Endothelial cell of umbilical vein (primary cell): Measurements from ENCODE around the gene EFR3B. TPM values are rescaled to one million over a fixed set of nuclear protein-coding genes. Genes with fewer than 3 reads are reported as not detected.
A peak's percentile ranks its signal among the peaks of the same experiment; 100 is the strongest.

Experiments
- BruUV-seq: library from RNA; stranded (reverse); fragments of 400-500 nt; replicated peaks from 2 replicates; lab custom pipeline; 2021; lab: Mats Ljungman, UMichigan
- CTCF ChIA-PET: fragments of 300-600, 350-600 bp; sonication (Branson Sonifier 250); formaldehyde crosslinking; loops from one replicate; lab custom pipeline; 2021; ENCODE audit warnings: antibody characterized with exemption, inconsistent platforms; lab: Charles Lee
- POLR2A ChIA-PET: fragments of 300-600, 350-600 bp; sonication (Branson Sonifier 250); formaldehyde crosslinking; loops from one replicate; lab custom pipeline; 2021; ENCODE audit warnings: antibody characterized with exemption, inconsistent platforms; lab: Charles Lee
- DNase-seq: peaks from one replicate; pipeline ENCODE4 v3.0.0-alpha.2; 2011; ENCODE audit warnings: low read depth, low spot score
- FAIRE-seq: peaks from 2 replicates; lab custom pipeline; 2011; peaks lifted over from hg19 to GRCh38; lab: Jason Lieb, UNC
- H2AFZ ChIP-seq: 2 replicates; pipeline ENCODE4 v1.6.0; 2012; ENCODE audit warnings: low read depth, low read length, control low read depth, inconsistent platforms
- H3K27ac ChIP-seq: 2 replicates; pipeline ENCODE4 v1.5.1; 2011; ENCODE audit warnings: low read depth, mild to moderate bottlenecking, control low read depth, low read length, moderate library complexity; ENCODE audit not compliant: insufficient read depth
- H3K27me3 ChIP-seq, 2 experiments: 2 replicates each; pipeline versions ENCODE4 v1.6.0 to v1.6.1; 2011; ENCODE audit warnings: low read length in 2 of 2, mixed read lengths in 1 of 2; ENCODE audit not compliant: control insufficient read depth in 2 of 2, insufficient read depth in 2 of 2
- H3K36me3 ChIP-seq, 2 experiments: 2 replicates in 1 of 2; 3 replicates in 1 of 2; pipeline ENCODE4 v1.5.1; 2011; ENCODE audit warnings: low read length in 2 of 2, mild to moderate bottlenecking in 1 of 2, moderate library complexity in 1 of 2; ENCODE audit not compliant: control insufficient read depth in 2 of 2, insufficient read depth in 2 of 2; ENCODE audit errors: extremely low read depth in 1 of 2
- H3K4me1 ChIP-seq: 3 replicates; pipeline ENCODE4 v1.5.1; 2011; ENCODE audit warnings: mild to moderate bottlenecking, low read length; ENCODE audit not compliant: control insufficient read depth, insufficient read depth; ENCODE audit errors: extremely low read depth
- H3K4me2 ChIP-seq: 2 replicates; pipeline ENCODE4 v1.6.1; 2011; ENCODE audit warnings: low read length, control low read depth, mixed read lengths; ENCODE audit not compliant: insufficient read depth
- H3K4me3 ChIP-seq, 3 experiments: fragments of 200-600 bp in 1 of 3; sonication (generic), shearing (Covaris generic) in 1 of 3; replicated peaks in 1 of 3; 2 replicates each; pipeline ENCODE4 v1.5.1; 2011 to 2016; ENCODE audit warnings: control low read depth in 3 of 3, low read length in 3 of 3, mild to moderate bottlenecking in 2 of 3, inconsistent platforms in 1 of 3, low read depth in 1 of 3, moderate library complexity in 1 of 3; ENCODE audit not compliant: insufficient read depth in 1 of 3
- H3K79me2 ChIP-seq: 2 replicates; pipeline ENCODE4 v1.6.0; 2012; ENCODE audit warnings: low read length, inconsistent platforms; ENCODE audit not compliant: control insufficient read depth, insufficient read depth
- H3K9ac ChIP-seq: replicated peaks from 2 replicates; pipeline ENCODE3; 2011; ENCODE audit warnings: low read length, control low read depth; ENCODE audit not compliant: insufficient read depth; ENCODE audit errors: extremely low read depth
- H3K9me1 ChIP-seq: replicated peaks from 3 replicates; pipeline ENCODE4 v1.6.0; 2011; ENCODE audit warnings: mild to moderate bottlenecking, low read length; ENCODE audit not compliant: control insufficient read depth, insufficient read depth; ENCODE audit errors: extremely low read depth
- H3K9me3 ChIP-seq: replicated peaks from 2 replicates; pipeline ENCODE4 v1.5.1; 2012; ENCODE audit warnings: low read length, inconsistent platforms; ENCODE audit not compliant: control insufficient read depth, insufficient read depth
- H4K20me1 ChIP-seq: replicated peaks from 2 replicates; pipeline ENCODE3; 2011; ENCODE audit warnings: mild to moderate bottlenecking, low read length; ENCODE audit not compliant: control insufficient read depth, insufficient read depth; ENCODE audit errors: extremely low read depth
- CTCF ChIP-seq, 2 donors: IDR thresholded peaks; 1 replicate in 1 of 2; 2 replicates in 1 of 2; pipeline ENCODE4 v1.5.1; 2011; ENCODE audit warnings: low read length in 2 of 2, mild to moderate bottlenecking in 2 of 2, moderate library complexity in 2 of 2, control low read depth in 1 of 2, inconsistent platforms in 1 of 2, low read depth in 1 of 2; ENCODE audit not compliant: insufficient read depth in 1 of 2; ENCODE audit errors: extremely low read depth in 1 of 2
- EZH2 ChIP-seq: IDR thresholded peaks from 2 replicates; pipeline ENCODE4 v1.6.1; 2012; ENCODE audit warnings: borderline replicate concordance, low read depth, mild to moderate bottlenecking, moderate library complexity, low read length, inconsistent platforms; ENCODE audit not compliant: severe bottlenecking
- FOS ChIP-seq: IDR thresholded peaks from 2 replicates; pipeline ENCODE4 v1.6.1; 2011; ENCODE audit warnings: mild to moderate bottlenecking, low read length, moderate library complexity, borderline replicate concordance; ENCODE audit not compliant: insufficient read depth
- GATA2 ChIP-seq: IDR thresholded peaks from 2 replicates; pipeline ENCODE4 v1.7.0; 2011; ENCODE audit warnings: low read depth, mild to moderate bottlenecking, moderate library complexity, mixed read lengths, low read length; ENCODE audit not compliant: insufficient read length, insufficient read depth
- JUN ChIP-seq: IDR thresholded peaks from 2 replicates; pipeline ENCODE4 v1.6.1; 2011; ENCODE audit warnings: borderline replicate concordance, low read depth; ENCODE audit not compliant: insufficient read length, insufficient read depth
- POLR2A ChIP-seq: IDR thresholded peaks from 2 replicates; pipeline ENCODE4 v1.6.1; 2012; ENCODE audit warnings: low read depth, mild to moderate bottlenecking, control low read depth, low read length
- POLR2AphosphoS5 ChIP-seq: IDR thresholded peaks from 2 replicates; pipeline ENCODE4 v1.6.1; 2012; ENCODE audit warnings: low read depth, mild to moderate bottlenecking, control low read depth, low read length, moderate library complexity; ENCODE audit not compliant: insufficient read depth
- dilution Hi-C: fragments of 300-500 bp; cut with MboI; formaldehyde crosslinking; loops from one replicate; pipeline ENCODE4 v1.15.0; 2019; ENCODE audit warnings: low sequenced_read_pairs; ENCODE audit not compliant: extremely low pct_ligation_motif_present
- intact Hi-C: fragments of 100-400 bp; cut with micrococcal nuclease; formaldehyde crosslinking; loops from one replicate; pipeline ENCODE4 v1.10.0; 2022
- polyA plus RNA-seq, 4 experiments: library from polyadenylated mRNA; depleted of rRNA in 3 of 4; stranded (reverse) in 3 of 4; unstranded in 1 of 4; fragments of >200 nt; gene quantifications; 2 replicates each; pipeline versions ENCODE4 v1.2.1 to v1.2.3, GENCODE V29; 2011 to 2012; ENCODE audit warnings: missing spikeins in 1 of 4
- total RNA-seq: library from RNA; stranded (reverse); gene quantifications from 2 replicates; pipeline ENCODE4 v1.2.3, GENCODE V29; 2021
- TF ChIP-seq, protein P1 (sequence below): IDR thresholded peaks from 2 replicates; pipeline ENCODE4 v1.6.1; 2011; ENCODE audit not compliant: insufficient read depth, insufficient read length

The EFR3B gene
- total and polyA plus RNA-seq, 2 donors (not counting 3 experiments of a cell fraction or from before 2014, with no cell fraction given): 0.15 to 0.77 TPM

DNA sequence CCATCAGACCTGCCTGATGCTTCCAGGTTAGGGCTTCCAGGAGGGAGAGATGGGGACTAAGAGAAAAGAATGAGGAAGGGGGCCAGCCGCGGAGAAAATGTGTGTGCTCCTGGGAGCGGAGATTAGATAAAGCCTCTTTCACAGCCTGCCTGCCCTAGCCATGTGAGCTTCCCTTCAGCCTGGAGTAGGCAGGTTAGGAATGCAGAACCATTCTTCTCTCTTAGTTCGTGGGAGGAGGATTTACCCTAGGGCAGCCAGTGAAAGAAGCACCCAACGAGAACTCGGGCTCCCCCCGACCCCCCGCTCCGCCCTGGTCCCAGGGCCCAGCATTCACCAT is 90.4 kb downstream of the EFR3B start:
- DNase-seq: no peak
- TF ChIP-seq EZH2 (no peak), POLR2AphosphoS5 (no peak), POLR2A (no peak), GATA2 (no peak), CTCF (IDR thresholded peaks at IDR 0.05; ENCODE audit: extremely low read depth in 1 of 2, insufficient read depth in 1 of 2, low read depth in 1 of 2, low read length in 2 of 2) (no peak)
- peak; percentile 40 for FAIRE-seq

DNA sequence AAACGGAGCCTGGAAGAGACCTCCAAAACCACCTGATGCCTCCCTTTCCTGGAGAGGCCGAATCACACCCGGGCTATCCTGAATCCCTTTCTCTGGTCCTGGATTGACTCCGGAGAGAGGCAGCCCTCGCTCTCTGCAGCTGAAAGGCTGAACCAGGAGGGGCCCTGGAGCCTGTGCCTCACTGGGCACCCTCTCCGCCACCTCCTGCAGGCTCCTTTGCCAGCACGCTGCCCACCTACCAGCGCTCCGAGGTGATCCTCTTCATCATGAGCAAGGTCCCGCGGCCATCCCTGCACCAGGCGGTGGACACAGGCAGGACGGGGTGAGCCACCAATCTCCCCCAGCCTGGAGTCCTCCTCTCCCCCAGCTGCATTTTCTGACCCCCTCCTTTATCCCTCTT is 90.8 kb downstream of the EFR3B start:
- ChIA-PET CTCF (interaction anchor here (1.2 to 17.9 kb wide), 3 partner anchors 63 to 723 kb away, joined by 4 to 679 read pairs (median 4); no protein-coding TSS in a partner anchor), POLR2A (no interaction called here)
- no TSS peak for BruUV-seq
- Histone ChIP-seq H2AFZ (no peak overlapping the region), H3K4me2 (no peak overlapping the region), H3K79me2 (no peaks in the 10 kb centered on the region), H3K27ac (no peak overlapping the region), H3K4me1 (peaks cover 4% of the 10 kb centered on the region), H3K36me3 (no peaks in the 10 kb centered on the region), H3K9ac (no peak overlapping the region), H3K4me3 (no peak overlapping the region), H4K20me1 (no peaks in the 10 kb centered on the region), H3K9me3 (no peaks in the 10 kb centered on the region), H3K27me3 (peaks cover 7 to 24% of the 10 kb centered on the region in 2 experiments), H3K9me1 (no peaks in the 10 kb centered on the region)
- DNase-seq (no peak), FAIRE-seq (no peak)
- TF ChIP-seq, protein P1, sequence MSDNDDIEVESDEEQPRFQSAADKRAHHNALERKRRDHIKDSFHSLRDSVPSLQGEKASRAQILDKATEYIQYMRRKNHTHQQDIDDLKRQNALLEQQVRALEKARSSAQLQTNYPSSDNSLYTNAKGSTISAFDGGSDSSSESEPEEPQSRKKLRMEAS: no peak
- TF ChIP-seq FOS: no peak
- no peak for TF ChIP-seq JUN
- TF ChIP-seq POLR2AphosphoS5: no peak
- no peak for TF ChIP-seq CTCF (IDR thresholded peaks at IDR 0.05; ENCODE audit: extremely low read depth in 1 of 2, insufficient read depth in 1 of 2, low read depth in 1 of 2, low read length in 2 of 2)
- no peak for TF ChIP-seq EZH2
- dilution Hi-C loops: no loop called here
- intact Hi-C loops: no loop called here

More for the DNA sequence above, 90.4 kb downstream of the EFR3B start:
- no peak overlapping the region for H2AFZ ChIP-seq
- CTCF ChIA-PET: interaction anchor here (0.7 to 17.9 kb wide), 4 partner anchors 63 to 722 kb away, joined by 3 to 679 read pairs (median 4); no protein-coding TSS in a partner anchor
- H3K27ac ChIP-seq: no peak overlapping the region
- peaks cover 7 to 24% of the 10 kb centered on the region in 2 experiments for H3K27me3 ChIP-seq
- H3K36me3 ChIP-seq: no peaks in the 10 kb centered on the region
- POLR2A ChIA-PET: no interaction called here
- H3K9ac ChIP-seq: no peak overlapping the region
- H3K4me2 ChIP-seq: no peak overlapping the region
- intact Hi-C loops (no loop called here), dilution Hi-C loops (no loop called here)
- H3K79me2 ChIP-seq: no peaks in the 10 kb centered on the region
- H3K4me1 ChIP-seq: peaks cover 4% of the 10 kb centered on the region
- no peaks in the 10 kb centered on the region for H3K9me1 ChIP-seq
- BruUV-seq: no TSS peak
- no peaks in the 10 kb centered on the region for H3K9me3 ChIP-seq
- H3K4me3 ChIP-seq: no peak overlapping the region
- H4K20me1 ChIP-seq: no peaks in the 10 kb centered on the region
